Measurements from ENCODE around the gene RC3H1. TPM values are rescaled to one million over a fixed set of nuclear protein-coding genes. Genes with fewer than 3 reads are reported as not detected.
A peak's percentile ranks its signal among the peaks of the same experiment; 100 is the strongest.
"Not testable (repeated sequence)": the region's sequence is repeated elsewhere in the genome, so short reads cannot be mapped to it uniquely, and the experiment has no call there.

Gene RC3H1
- total RNA-seq, 4 donors from 2014 or later = 35.7 to 43.8 (median 39.3) TPM

DNA sequence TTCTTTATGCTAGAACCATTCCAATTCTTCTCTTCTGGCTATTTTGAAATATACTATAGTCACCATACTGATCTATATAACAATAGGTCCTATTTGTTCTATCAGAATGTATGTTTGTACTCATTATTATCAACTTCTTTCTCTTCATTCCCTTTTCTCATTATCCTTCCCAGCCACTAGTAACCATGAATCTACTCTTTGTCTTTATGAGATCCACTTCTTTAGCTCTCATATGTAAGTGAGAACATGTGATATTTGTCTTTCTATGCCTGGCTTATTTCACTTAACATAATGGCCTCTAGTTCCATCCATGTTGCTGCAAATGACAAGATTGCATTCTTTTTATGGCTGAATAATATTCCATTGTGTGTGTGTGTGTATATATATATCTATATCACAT, 31.7 kb upstream of the RC3H1 start:
- TF ChIP-seq POLR2AphosphoS5 (IDR thresholded peaks at IDR 0.05) = no peak
- H3K9me3 ChIP-seq = no peaks in the 10 kb centered on the region
- H3K27ac ChIP-seq (replicated peaks in 1 of 4) = no peak overlapping the region
- no peaks in the 10 kb centered on the region for H3K27me3 ChIP-seq
- no peaks in the 10 kb centered on the region for H3K36me3 ChIP-seq
- no peak for DNase-seq (ENCODE audit: extremely low spot score)
- no peaks in the 10 kb centered on the region for H3K4me1 ChIP-seq
- H3K4me3 ChIP-seq = no peak overlapping the region
- intact Hi-C loops (cut with DNase I) = no loop called here

DNA sequence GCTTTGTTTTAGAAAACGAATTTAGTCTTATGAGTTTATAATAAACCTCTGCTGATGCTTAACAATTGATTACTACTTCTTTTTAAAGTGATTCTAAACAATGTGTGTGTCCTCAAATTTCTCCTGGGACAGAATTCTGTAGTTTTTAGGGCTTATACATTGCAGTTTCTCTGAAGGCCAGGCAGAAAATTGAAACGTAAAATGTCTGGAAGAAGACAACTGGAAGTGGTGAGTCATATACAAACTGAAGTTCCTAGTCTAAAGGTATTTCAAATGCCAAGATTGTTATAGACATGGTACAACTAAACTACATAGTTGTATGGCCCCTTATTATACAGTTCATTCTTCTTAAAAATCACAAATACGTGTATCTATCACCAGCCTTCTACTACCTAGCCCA, 30.5 kb upstream of the RC3H1 start:
- WGBS = 72% methylated on average over 3 of the region's 3 CpGs
- Histone ChIP-seq H3K9me3 (no peaks in the 10 kb centered on the region), H3K27me3 (no peaks in the 10 kb centered on the region), H3K36me3 (no peaks in the 10 kb centered on the region), H3K4me3 (no peak overlapping the region), H3K27ac (replicated peaks in 1 of 4) (peak overlapping the region in 1 of 4 donors; percentile 10), H3K4me1 (no peaks in the 10 kb centered on the region)
- no peak for TF ChIP-seq EP300 (IDR thresholded peaks at IDR 0.05)
- no peak for TF ChIP-seq POLR2AphosphoS5 (IDR thresholded peaks at IDR 0.05)
- TF ChIP-seq, protein P1, sequence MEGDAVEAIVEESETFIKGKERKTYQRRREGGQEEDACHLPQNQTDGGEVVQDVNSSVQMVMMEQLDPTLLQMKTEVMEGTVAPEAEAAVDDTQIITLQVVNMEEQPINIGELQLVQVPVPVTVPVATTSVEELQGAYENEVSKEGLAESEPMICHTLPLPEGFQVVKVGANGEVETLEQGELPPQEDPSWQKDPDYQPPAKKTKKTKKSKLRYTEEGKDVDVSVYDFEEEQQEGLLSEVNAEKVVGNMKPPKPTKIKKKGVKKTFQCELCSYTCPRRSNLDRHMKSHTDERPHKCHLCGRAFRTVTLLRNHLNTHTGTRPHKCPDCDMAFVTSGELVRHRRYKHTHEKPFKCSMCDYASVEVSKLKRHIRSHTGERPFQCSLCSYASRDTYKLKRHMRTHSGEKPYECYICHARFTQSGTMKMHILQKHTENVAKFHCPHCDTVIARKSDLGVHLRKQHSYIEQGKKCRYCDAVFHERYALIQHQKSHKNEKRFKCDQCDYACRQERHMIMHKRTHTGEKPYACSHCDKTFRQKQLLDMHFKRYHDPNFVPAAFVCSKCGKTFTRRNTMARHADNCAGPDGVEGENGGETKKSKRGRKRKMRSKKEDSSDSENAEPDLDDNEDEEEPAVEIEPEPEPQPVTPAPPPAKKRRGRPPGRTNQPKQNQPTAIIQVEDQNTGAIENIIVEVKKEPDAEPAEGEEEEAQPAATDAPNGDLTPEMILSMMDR (IDR thresholded peaks at IDR 0.05) = no peak
- no peak for TF ChIP-seq POLR2A (IDR thresholded peaks at IDR 0.05; ENCODE audit: low read depth)
- intact Hi-C loops (cut with DNase I) = no loop called here
- DNase-seq (ENCODE audit: extremely low spot score) = no peak

DNA sequence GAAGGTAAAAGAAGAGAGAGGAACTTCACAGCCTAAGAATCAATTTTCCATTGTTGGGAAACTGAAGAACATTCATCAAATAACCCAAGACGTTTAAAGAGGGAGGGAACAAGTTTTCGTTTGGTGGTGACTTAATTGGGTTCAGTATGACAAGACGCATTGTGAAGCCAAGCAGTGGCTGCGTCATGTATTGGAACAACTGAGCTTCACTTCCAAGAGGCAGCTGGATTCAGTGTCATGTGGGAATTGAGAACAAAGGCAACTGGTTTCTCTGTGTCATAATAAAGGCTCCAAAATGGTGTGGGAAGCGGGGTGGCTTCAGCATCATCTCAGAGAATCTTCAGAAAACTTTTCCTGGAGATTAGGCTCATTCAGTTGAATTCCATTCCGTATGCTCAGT, 29.8 kb upstream of the RC3H1 start:
- Histone ChIP-seq H3K4me3 (no peak overlapping the region), H3K27me3 (no peaks in the 10 kb centered on the region), H3K36me3 (no peaks in the 10 kb centered on the region), H3K4me1 (no peaks in the 10 kb centered on the region), H3K9me3 (no peaks in the 10 kb centered on the region), H3K27ac (replicated peaks in 1 of 4) (peak overlapping the region in 2 of 4 donors; percentile 10 to 46)
- WGBS = 60% methylated on average over 6 of the region's 6 CpGs
- no peak for DNase-seq (ENCODE audit: extremely low spot score)
- intact Hi-C loops (cut with DNase I) = no loop called here
- no peak for TF ChIP-seq POLR2A (IDR thresholded peaks at IDR 0.05; ENCODE audit: low read depth)
- peak; percentile 30 to 41 for TF ChIP-seq POLR2AphosphoS5 (IDR thresholded peaks at IDR 0.05)
- no peak for TF ChIP-seq EP300 (IDR thresholded peaks at IDR 0.05)

DNA sequence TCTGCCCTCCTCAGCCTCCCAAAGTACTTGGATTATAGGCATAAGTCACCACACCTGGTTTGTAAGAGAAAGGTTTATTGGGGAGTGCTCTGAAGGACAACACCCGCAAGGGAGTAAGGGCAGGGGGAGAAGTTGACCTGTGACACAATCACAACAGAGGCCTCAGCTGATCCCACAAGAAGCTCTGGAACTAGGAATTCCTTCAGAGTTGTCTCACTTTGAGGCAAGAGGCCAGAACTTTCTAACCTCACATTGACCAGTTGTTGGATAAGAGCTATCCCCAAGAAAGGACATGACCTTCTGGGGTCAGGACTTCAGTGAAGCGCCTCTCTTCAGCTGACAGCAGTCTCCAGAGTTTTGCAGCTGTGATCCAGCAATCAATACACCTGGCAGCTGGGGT, 27.4 kb upstream of the RC3H1 start:
- no peak for TF ChIP-seq POLR2AphosphoS5 (IDR thresholded peaks at IDR 0.05)
- TF ChIP-seq POLR2A (IDR thresholded peaks at IDR 0.05; ENCODE audit: low read depth) = no peak
- no peak for TF ChIP-seq EP300 (IDR thresholded peaks at IDR 0.05)
- TF ChIP-seq, protein P1 (IDR thresholded peaks at IDR 0.05) = no peak
- Histone ChIP-seq H3K36me3 (no peaks in the 10 kb centered on the region), H3K9me3 (no peaks in the 10 kb centered on the region), H3K27me3 (no peaks in the 10 kb centered on the region), H3K4me3 (no peak overlapping the region), H3K27ac (replicated peaks in 1 of 4) (no peak overlapping the region), H3K4me1 (no peaks in the 10 kb centered on the region)
- WGBS = 85% methylated on average over 1 of the region's 2 CpGs
- intact Hi-C loops (cut with DNase I) = no loop called here
- no peak for DNase-seq (ENCODE audit: extremely low spot score)

DNA sequence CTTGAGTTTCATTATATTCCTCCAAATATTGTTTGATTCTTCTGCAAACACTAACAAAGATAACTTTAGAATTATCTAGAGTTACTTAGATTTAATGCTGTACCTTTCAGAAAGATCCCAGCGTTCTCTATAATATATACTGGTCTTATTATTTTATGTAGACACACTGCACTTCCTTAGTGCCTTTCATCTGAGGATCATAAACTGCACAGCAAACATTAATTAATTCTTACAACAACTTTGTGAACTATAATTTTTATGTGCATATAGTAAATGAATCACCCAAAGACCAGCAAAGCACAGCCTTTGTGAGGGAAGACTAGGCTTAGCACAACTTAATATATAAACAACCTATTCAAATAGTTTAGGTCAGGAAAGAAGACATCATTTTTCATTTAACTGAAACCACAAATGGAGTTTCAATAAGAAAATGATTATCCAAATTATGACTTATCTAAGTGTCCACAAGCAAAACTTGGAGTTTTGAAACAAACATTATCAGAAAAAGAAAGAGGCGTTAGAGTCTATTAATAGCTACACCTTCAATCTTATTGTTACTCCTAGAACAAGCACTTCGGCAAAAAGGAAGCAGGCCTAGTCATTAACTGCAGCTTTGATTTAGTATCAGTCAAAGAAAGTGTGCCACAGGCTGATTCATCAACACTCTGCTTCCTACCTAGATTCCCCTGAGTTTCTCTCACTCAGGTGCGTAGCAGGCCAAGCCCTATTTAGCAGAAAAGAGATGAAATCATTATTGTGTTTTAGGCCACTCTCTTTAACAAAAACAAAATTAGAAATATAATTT, 22.5 kb upstream of the RC3H1 start:
- intact Hi-C loops (cut with DNase I) = no loop called here
- WGBS = 58% methylated on average over 4 of the region's 4 CpGs
- H3K9me3 ChIP-seq = no peaks in the 10 kb centered on the region
- no peak for DNase-seq (ENCODE audit: extremely low spot score)
- no peaks in the 10 kb centered on the region for H3K27me3 ChIP-seq
- no peak overlapping the region for H3K27ac ChIP-seq (replicated peaks in 1 of 4)
- H3K36me3 ChIP-seq = no peaks in the 10 kb centered on the region
- H3K4me1 ChIP-seq = peaks cover 0 to 6% (median 3%) of the 10 kb centered on the region in 4 donors
- TF ChIP-seq, protein P1 (IDR thresholded peaks at IDR 0.05) = no peak
- no peak overlapping the region for H3K4me3 ChIP-seq

DNA sequence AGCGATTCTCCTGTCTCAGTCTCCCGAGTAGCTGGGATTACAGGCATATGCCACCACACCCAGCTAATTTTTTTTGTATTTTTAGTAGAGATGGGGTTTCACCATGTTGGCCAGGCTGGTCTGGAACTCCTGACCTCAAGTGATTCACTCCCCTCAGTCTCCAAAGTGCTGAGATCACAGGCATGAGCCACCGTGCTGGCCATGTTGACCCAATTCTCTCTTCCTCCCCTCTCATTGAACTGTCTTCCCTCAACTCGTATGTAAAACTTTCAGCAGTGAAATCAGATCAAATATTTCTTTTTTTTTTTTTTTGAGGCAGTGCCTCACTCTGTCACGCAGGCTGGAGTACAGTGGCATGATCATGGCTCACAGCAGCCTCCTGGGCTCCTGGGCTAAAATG, 20.4 kb upstream of the RC3H1 start:
- DNase-seq (ENCODE audit: extremely low spot score); H3K27ac ChIP-seq (replicated peaks in 1 of 4); H3K4me1 ChIP-seq; H3K27me3 ChIP-seq; H3K36me3 ChIP-seq; intact Hi-C loops (cut with DNase I); H3K9me3 ChIP-seq; H3K4me3 ChIP-seq: not testable (repeated sequence)
- 73% methylated on average over 5 of the region's 5 CpGs for WGBS

Measured in esophagus muscularis mucosa (tissue), 4 donors.